HuH-7 (cell line): ENCODE measurements around the gene WBP2.
"Not testable (repeated sequence)": the region's sequence is repeated elsewhere in the genome, so short reads cannot be mapped to it uniquely, and the experiment has no call there.

Experiments
- DNase-seq: peaks from one replicate; pipeline ENCODE4 v3.0.0; 2011; ENCODE audit warnings: low spot score

Gene WBP2

GRCh38 chr17:75888484-75888883 is 33.3 kb upstream of the WBP2 start:
- DNase-seq: no peak

DNA sequence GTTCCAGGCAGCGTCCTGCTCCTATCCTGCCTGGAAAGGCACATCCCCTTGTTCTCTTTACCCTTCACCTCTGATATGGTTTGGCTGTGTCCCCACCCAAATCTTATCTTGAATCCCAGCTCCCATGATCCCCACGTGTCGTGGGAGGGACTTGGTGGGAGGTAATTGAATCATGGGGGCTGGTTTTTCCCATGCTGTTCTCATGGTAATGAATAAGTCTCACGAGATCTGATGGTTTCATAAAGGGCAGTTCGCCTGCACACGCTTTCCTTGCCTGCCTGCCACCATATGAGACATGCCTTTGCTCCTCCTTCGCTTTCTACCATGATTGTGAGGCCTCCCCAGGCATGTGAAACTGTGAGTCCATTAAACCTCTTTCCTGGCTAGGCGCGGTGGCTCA is 30.7 kb upstream of the WBP2 start:
- DNase-seq: not testable (repeated sequence)

GRCh38 chr17:75885431-75885830 is 30.3 kb upstream of the WBP2 start:
- no peak for DNase-seq

GRCh38 chr17:75881678-75882454 is 26.7 kb upstream of the WBP2 start:
- no peak for DNase-seq

GRCh38 chr17:75880266-75880665 is 25.1 kb upstream of the WBP2 start:
- no peak for DNase-seq

GRCh38 chr17:75878174-75878998 is 23.3 kb upstream of the WBP2 start, which contains the start of gene TRIM47:
TRIM47 (minus strand) TSS chr17:75878581; CDS start chr17:75878548, 33 bp downstream.
- peak; percentile 76 for DNase-seq

DNA sequence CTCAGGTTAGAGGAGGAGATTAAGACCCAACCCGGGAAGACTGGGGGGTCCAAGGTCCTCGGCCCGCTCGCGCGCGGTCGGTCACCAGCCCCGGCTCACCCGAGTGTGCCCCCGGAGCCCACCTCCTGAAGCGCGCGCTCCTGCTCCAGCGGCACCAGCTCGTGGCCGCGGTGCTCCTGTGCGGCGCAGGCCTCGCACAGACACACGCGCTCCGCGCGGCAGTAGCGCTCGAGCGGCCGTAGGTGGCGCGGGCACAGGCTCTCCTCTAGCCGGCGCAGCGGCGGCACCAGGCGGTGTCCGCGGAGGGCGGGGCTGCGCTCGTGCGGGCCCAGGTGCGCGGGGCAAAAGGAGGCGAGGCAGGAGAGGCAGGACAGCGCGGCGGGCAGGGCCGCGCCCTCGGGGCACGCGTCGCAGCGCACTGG is 22.6 kb upstream of the WBP2 start:
- DNase-seq: peak; percentile 77

- DNase-seq: peak; percentile 56
Observed at GRCh38 chr17:75876938-75877751, 22.0 kb upstream of the WBP2 start.

GRCh38 chr17:75876190-75876937 is 21.2 kb upstream of the WBP2 start:
- peak; percentile 84 for DNase-seq

- DNase-seq: no peak
Observed at GRCh38 chr17:75875940-75876189, 20.7 kb upstream of the WBP2 start.

DNA sequence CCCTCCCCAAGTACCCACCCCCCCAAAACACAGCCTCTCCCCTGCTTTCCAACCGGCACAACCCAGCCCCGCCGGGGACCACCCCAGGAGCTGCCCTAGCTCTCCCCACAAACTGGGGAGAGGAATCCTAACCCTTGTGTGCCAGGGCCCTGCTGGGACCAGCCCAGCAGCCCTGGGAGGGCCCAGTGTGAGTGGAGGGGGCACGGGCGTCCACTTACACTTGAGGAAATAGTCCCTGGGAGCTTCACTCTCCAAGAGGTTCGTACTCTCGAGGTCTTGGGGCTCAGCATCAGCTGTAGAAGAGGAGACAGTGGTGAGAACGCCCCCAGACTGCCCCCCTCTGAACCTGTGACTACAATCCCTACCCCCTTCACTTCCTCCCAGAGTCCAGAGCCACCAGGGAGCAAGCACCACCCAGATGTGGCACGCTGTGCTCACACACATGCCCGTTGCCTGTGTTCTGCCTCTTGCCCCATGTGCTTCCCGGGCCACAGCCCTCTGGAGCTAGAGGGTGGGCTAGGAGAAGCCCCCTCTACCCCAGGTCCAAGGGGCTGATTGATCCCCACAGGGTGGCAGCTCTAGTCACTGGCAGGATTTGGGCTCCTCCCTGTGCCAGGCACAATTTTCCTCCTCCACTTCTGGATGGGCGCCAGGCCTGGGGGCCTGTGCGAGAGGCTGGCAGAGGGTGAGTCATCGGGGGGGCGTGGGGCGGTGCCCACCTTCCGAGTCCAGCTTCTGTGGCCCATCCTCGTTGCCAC is 20.2 kb upstream of the WBP2 start:
- DNase-seq: no peak

GRCh38 chr17:75874323-75875181 is 19.4 kb upstream of the WBP2 start:
- DNase-seq: no peak

DNA sequence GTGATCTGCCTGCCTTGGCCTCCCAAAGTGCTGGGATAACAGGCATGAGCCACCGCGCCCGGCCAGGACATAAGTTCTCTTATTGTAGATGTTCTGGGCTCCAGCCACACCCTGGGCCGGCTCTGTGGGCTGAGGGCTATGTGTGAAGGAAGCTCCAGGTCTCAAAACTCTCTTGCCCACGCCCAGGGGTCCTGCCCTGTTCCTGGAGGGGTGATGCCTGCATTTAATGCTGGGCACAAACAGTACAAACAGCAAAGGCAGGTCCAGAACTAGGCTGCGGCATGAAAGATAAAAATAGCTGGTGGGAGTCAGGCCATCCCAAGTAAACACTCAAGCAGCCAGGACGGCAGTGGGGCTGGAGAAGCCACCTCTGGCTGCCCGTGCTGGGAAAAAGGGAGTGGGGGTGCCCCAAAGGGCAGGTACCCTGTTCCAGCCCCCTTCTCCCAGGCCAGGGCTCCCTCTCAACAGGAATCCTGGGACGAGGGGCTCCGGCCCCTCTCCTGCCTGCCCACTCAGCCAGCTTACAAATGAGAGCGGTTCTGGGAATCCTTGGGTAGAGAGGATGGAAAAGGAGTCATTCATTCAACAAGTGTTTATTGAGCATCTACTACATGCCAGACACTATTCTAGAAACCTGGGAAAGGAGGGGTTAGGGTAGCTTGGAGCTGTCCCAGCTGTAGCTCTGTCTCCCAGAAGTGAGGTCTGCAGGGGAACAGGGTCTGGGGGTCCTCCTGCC is 18.6 kb upstream of the WBP2 start:
- DNase-seq: no peak

GRCh38 chr17:75872434-75873351 is 17.6 kb upstream of the WBP2 start:
- peak; percentile 75 for DNase-seq

GRCh38 chr17:75870228-75870627 is 15.1 kb upstream of the WBP2 start:
- DNase-seq: not testable (repeated sequence)

- DNase-seq: peak; percentile 68
Observed at GRCh38 chr17:75869282-75870141, 14.4 kb upstream of the WBP2 start.

- DNase-seq: not testable (repeated sequence)
Observed at GRCh38 chr17:75868730-75869281, 13.7 kb upstream of the WBP2 start.
